Thyroid gland (tissue), 4 donors: ENCODE results near the gene VIL1.

Source experiments
- POLR2A ChIP-seq, 2 donors: fragments of 450-650 bp; IDR thresholded peaks; one replicate each; pipeline ENCODE4 v1.6.1; 2017; ENCODE audit warnings: antibody characterized with exemption in 2 of 2, mild to moderate bottlenecking in 2 of 2, moderate library complexity in 1 of 2
- TF ChIP-seq, protein P1 (sequence below), 6 experiments: fragments of 200-600 bp in 3 of 6; fragments of 450-650 bp in 3 of 6; sonication (generic) in 3 of 6; IDR thresholded peaks; one replicate each; pipeline ENCODE4 v1.5.1; 2016 to 2019; ENCODE audit warnings: antibody characterized with exemption in 6 of 6, mild to moderate bottlenecking in 2 of 6, inconsistent platforms in 1 of 6, moderate library complexity in 1 of 6

DNA sequence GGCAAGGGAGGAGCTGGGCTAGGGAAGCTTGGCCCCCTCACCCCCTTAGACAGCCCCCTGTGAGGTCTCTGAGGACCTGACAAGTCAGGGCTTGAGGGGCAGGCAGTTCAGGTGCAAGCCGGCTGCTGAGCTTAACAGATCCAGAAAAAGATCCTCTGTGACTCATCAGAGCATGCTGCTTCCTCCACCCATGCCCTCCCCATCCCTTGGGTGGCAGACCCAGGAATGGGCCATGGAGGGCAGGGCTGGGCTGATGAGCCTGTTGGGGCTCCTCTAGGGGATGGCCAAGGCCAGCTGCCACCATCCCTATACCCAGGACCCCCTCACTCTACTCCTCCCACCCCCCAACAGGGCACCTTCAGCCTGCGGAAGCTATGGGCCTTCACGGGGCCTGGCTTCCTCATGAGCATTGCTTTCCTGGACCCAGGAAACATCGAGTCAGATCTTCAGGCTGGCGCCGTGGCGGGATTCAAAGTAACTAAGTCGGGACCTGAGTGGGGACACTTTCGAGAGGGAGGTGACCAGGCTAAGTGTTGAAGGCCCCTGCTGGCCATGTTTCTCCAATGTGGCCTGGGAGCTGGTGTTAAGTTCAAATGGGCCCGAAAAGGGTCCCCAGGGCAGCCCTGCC, 34.9 kb upstream of the VIL1 start:
- TF ChIP-seq, protein P1, sequence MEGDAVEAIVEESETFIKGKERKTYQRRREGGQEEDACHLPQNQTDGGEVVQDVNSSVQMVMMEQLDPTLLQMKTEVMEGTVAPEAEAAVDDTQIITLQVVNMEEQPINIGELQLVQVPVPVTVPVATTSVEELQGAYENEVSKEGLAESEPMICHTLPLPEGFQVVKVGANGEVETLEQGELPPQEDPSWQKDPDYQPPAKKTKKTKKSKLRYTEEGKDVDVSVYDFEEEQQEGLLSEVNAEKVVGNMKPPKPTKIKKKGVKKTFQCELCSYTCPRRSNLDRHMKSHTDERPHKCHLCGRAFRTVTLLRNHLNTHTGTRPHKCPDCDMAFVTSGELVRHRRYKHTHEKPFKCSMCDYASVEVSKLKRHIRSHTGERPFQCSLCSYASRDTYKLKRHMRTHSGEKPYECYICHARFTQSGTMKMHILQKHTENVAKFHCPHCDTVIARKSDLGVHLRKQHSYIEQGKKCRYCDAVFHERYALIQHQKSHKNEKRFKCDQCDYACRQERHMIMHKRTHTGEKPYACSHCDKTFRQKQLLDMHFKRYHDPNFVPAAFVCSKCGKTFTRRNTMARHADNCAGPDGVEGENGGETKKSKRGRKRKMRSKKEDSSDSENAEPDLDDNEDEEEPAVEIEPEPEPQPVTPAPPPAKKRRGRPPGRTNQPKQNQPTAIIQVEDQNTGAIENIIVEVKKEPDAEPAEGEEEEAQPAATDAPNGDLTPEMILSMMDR (IDR thresholded peaks at IDR 0.05) = no peak
- no peak for TF ChIP-seq POLR2A (IDR thresholded peaks at IDR 0.05)
